ENCODE data around the gene SERTAD2.

The SERTAD2 gene

DNA sequence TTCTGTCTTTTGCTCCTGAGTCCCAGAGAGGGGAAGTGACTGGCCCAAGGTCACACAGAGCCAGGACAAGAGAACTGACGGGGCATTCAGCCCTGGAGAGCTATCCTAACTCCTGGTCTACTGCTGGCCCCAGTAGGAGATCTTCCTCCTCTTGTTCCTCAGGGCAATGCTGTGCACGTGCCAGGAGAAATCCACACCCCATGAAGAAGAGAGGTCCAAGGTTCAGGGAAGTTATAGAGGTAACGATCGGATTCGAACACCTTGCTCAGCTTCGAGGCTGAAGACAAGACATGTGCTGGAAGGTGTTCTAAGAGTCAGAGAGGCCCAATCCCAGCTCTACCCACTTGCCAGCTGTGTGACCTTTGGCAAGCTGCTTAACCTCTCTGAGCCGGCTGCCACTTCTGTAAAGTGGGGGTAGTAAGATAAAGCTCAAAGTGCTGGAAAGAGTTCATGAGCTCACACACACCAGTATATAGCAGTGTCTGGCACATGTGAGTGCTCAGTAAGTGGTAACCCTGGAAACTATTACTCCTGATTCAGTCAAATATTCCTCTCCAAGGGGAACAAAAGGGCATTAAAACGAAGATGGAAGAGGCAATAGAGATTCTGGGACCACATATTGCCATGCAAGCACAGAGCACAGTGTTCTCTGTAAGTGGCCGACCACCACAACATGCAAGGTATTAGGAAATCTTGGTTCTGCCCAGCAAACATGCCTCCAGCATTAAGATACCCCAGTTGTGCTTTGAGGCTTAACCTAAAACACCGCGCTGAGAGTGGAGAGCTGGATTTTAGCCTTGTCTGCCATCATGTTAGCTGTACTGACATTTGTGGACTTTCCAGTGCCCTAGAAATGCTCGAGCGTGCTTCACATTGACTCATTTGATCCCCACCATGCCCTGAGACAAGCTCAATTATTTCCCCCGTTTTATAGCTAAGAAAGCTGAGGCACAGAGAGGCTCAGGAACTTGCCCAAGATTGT lies 25.6 kb downstream of the SERTAD2 start:
- DNase-seq (ENCODE audit: low spot score): no peak

DNA sequence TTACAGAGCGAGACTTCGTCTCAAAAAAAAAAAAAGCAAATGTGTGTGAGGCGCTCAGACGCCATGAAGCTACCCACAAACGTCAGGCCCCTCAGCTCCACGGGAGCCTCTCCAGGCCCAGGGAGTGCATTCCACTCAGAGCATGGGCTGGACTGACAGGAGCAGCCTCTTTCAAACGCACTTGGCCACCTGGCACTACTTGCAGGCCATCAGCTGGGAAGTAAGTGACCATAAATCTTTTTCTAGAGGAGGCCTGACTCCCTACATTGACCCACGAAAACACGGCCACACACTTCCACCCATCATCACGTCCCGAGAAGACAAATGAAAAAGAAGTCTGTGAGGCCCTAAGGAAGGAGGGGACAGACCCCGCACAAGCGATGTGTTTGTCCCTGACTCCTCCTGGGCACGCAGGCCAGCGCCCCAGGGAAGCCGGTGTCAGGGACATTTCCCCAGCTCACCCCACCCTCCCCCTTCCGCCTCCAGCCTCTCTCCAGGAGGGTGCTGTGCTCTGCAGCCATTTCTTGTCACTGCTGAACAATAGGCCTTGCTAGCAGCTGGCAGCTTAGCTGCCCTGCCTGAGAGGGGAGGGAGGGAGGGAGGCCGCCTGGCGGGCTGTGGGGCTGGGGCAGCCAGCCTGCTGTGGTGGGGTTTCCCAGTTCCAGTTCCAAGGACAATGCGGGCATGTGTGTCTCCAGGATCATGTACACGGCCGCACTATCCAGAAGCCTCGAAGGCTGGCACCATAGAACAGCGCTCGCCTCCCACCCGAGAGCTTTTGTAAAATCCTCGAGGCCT lies 26.6 kb downstream of the SERTAD2 start:
- no peak for DNase-seq (ENCODE audit: low spot score)

DNA sequence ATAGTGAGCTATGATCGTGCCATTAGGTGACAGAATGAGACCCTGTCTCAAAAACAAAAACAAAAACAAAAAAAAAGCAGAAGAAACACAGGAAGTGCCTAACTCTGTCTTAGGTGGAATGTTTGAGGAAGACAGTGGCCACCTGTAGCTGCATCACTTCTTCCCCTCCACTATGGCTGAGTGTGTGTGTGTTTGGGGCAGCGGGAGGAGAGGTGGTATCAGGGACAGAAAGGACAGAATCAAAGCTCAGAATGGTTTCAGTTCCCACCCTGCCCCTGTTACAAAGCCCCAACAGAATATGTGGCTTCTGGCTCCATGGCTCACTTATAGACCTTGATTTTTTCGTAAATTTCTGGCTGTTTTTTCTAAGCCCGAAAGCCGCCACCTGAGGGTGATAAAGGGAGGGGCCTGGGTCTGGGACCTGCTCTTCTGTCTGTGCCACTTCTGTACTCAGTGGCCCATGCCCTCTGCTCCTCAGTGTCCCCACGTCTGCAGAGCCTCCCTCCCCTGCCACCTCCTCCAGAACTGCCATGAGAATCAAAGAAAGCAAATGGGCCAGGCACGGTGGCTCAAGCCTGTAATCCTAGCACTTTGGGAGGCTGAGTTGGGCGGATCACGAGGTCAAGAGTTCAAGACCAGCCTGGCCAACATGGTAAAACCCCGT lies 27.4 kb downstream of the SERTAD2 start:
- DNase-seq (ENCODE audit: low spot score): no peak

DNA sequence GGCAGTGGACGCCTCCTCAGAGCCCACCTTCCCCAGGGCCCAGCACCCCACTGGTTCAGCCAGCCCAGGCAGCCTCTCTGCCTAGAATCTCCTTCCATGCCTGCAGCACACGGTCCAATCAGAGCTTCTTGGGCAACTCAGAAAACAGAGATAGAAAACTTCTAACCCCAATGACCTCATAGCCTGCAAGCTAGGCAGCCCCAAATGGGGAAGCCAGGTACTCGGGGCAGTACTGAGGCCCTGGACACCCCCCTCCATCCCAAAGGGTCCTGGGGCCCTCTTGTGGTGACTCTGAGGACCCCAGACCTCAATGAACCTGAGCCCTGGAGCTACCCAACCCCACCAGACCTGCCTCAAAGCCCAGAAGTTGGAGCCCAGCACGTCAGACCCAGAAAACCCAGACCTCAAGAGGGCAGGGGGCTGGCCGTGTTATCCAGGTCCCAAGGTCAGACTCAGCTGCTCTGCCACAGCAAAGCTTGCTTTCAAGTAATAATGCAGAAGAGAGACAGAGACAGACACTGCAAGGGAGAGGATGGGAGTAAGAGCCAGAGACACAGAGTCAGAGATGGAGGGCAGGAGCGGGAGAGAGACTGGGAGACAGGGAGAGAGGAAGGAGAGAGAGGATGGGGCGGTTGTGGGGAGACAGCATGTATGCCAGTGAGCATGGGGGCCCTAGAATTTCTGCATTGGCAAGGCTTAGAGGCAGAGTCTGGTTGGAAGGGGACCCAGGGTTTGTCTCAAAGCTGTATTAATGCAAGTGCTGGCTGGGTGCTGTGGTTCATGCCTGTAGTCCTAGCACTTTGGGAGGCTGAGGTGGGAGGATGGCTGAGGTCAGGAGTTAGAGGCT lies 28.2 kb downstream of the SERTAD2 start:
- DNase-seq (ENCODE audit: low spot score): no peak

DNA sequence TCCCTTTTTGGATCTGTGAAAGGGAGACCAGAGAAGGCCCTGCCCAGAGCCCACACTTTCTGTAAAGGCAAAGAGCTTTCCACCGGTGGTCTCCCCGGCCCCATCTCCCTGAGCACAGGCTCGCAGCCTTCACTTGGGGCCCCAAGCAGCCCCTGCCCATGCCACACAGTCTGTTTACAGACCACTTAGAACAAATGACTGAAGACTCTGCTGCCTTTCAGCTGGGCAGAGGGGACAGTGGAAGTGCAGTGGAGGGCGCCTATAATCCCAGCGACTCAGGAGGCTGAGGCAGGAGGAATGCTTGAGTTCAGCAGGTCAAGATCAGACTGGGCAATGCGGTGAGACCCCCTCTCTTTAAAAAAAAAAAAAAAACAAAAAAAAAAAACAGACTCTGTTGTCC lies 28.9 kb downstream of the SERTAD2 start:
- no peak for DNase-seq (ENCODE audit: low spot score)

DNA sequence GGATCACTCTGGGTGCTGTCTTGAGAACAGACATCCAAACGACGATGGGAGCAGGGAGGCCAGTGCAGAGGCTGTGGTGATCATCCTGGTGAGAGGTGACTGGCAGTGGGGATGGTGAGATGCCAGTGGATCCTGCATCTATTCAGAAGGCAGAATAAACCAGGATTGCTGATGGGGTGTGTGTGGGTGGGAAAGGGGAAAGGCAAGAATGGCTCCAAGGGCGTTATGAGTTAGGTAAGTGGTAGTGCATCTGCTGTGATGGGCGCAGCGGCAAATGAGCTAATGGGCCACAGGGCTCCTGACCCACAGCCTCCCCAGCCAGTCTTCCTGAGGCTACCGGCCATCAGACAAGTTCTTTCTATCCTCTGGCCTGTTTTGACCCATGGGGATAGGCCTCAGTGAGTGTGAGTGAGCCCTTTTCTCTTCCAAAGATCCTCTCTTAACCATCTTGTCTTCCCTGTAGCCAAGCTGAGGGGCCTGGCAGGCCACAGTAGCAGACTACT lies 29.6 kb downstream of the SERTAD2 start:
- DNase-seq (ENCODE audit: low spot score): no peak

DNA sequence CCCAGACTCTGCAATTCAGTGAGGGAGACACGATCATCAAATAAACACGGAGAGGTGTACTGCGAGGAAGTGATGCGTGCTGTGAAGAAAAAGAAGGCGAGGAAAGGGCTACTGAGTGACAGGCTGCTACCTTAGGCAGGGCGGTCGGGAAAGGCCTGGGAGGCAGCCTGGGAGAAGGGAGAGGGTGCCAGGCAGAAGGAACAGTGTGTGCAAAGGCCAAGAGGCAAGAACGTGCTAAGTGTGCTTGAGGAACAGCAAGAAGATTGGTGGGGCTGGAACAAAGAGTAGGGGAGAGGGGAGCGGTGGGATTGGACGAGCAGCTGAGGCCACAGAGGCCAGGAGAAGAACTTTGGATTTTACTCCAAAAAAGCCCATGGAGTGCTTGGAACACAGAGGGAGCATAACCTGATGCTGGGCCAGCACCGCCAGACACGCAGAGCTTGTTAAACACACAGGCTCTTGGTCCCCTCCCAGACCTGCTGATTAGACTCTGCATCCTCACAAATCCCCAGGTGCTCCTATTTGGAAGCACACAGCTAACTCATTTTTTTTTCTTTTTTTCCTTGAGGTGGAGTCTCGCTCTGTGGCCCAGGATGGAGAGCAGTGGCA lies 30.4 kb downstream of the SERTAD2 start:
- DNase-seq (ENCODE audit: low spot score): no peak

DNA sequence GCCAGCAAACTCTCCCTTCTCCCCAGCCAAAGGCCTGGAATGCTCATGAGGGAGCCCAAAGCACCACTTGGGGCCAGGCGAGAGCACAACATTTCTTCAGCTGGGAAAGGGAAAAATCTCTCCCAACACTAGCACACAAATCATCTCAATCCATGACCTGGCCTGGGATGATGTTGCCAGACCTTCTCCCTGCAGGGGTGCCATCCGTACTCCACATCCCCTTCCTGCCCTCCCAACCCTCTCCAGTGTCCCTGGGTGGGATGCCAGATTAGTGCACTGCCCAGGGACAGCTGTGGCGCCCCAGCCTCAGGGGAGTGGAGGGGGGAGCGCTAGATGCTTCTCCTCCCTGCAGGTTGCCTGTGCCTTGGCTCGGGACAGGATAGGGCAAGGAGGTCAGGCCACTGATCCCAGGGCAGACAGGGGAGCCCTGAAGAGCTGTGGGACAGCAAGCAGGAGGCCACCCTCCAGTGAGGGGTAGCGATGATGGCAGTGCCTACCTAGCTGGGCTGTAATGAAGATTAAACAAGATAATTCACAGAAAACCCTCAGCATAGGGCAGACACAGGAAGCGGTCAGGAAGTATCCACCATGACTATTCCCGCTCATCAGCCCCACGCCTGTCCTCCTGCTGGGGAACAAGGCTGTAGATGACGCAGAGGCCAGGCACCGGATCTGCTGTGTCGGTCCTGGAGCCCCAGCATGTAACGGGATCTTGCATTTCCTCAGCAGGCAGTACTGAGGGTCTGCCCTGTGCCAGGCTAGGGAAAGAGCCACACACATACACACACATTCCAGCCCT lies 31.1 kb downstream of the SERTAD2 start:
- DNase-seq (ENCODE audit: low spot score): no peak

DNA sequence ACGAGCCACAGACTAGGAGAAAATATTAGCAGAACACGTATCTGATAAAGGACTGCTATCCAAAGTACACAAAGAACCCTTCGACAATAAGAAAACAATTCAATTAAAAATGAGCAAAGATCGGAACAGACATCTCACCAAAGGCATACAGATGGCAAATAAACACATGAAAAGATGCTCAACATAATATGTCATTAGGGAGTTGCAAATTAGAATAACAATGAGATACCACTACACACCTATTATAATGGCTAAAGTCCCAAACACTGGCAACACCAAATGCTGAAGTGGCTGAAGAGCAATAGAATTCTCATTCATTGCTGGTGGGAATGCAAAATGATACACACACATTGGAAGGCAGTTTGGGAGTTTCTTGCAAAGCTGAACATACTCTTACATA lies 33.1 kb downstream of the SERTAD2 start:
- DNase-seq (ENCODE audit: low spot score): no peak

DNA sequence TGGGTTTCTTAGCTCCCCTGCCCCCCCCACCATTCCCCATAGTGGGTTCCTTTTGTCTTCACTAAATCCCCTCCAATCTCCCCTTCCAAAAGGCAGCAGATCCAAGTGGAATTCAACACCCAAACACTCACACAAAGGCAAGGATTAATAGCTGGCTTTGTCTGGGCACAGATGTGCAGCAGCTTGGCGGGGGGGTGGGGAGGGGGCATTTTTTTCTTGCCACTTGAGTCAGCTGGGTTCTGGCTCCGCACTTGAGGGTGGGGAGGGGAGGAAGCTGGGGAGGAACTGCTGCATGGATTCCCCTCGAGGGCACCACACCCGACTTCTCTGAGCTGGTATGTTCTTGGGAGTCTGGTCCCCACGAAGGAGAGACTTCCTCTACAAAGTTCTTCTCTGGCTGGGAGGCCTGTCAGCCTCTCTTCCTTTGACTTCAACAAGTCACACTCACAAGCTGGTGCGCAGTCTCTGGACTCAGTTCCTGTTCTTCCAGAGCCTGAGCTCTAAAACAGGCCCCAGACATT lies 36.0 kb downstream of the SERTAD2 start:
- DNase-seq (ENCODE audit: low spot score): no peak

DNA sequence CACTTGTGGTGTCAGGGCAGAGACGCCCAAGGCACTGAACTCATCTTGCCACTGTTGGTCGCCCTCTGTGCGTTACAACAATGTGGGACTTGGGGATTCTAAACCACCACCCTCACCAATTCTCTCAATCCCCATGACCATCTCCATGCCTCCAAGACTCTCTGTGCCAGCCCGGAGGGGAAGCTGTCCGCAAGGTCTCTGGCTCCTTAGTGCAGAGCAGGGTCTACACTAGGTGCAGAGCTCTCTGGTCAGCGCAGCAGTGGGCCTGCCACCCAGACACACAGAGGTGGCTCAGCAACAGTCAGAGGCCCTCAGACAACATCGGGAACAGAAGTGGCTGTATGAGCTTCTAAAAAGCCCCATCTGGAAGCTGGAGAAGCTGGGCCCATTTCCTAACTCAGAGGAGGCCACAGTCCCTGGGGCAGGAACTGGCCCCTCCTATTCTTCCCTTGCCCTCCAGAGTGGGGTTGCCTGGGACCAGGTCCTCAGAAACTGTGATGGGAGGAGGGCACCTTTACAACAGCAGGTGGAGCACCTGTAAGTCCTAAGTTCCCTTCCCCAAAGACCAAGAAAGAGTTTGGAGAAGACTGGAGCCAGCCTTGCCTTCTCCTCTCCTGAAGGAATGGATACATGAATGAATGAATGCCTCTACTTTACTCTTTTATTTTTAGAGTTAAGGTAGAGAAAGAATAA lies 37.7 kb downstream of the SERTAD2 start:
- DNase-seq (ENCODE audit: low spot score): no peak

DNA sequence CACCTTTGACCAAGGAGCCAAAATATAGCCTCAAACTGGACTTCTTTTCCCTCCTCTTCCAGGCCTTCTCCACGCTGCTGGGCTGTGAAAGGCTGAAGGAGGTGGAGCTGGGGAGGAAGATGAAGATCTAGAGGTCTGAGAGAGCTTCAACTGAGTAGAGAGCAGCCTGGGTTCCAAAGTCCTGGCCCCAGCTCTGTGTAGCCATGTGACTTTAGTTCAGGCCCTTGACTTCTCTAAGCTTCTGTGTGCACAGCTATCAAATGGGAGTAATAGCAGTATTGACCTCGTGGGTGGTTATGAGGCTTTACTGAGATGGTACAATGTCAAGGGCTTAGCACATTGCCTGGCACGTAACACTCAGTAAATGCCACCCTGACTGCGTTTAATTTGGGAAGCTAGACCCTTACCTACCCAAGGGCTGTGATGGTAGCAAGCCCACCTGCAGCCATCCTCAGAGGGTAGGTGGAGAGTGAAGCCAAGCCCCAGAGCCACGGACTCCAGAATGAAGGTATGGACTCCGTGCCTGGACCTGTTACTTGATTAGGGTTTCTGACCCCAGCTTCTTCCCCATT lies 38.4 kb downstream of the SERTAD2 start:
- no peak for DNase-seq (ENCODE audit: low spot score)

DNA sequence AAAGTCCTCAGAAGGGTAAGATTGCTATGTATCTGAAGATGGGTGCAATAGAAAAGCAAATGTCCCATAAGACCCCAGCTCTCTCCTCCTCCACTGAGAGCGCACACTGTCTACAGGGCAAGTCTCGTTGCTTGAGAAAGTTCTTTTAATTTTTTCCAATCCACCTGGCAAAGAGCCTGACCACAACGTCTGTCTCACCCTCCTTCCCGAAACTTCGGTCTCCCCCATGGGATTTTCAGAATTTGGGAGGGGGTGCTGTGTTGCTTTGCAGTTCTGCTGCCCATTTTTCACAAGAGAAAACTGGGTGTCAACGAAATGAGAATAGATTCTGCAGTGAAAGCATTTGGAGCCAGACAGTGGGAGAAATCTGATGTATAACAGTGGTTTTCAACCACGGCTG lies 40.4 kb downstream of the SERTAD2 start:
- DNase-seq (ENCODE audit: low spot score): no peak

DNA sequence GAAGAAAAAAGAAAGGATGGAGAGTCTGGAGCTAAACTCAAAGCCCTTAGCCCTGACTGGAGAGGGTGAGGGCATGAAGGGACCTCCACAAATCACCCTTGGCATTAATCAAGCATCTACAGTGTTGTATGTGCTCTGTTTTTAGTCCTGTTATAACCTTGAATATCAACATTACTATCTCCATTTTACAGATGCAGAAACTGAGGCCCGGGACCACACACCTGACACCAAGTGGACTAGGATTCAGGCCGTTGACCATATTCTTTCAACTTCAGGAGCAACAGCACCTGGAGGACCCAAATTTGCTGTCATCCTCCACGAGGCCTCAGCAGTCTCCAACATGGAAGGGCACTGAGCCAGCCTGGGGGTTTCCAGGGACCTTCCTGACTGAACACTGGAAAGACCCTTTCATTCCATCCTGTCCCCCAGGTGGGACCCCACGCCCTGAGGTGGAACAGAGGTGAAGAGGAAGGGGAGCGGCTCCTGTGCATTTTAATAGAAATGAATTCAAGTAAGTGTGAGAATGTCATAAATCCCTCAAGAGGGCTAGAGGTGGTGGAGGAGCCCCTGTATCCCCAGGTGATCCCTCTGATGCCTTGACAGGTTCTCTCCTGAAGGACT lies 41.0 kb downstream of the SERTAD2 start:
- DNase-seq (ENCODE audit: low spot score): no peak

DNA sequence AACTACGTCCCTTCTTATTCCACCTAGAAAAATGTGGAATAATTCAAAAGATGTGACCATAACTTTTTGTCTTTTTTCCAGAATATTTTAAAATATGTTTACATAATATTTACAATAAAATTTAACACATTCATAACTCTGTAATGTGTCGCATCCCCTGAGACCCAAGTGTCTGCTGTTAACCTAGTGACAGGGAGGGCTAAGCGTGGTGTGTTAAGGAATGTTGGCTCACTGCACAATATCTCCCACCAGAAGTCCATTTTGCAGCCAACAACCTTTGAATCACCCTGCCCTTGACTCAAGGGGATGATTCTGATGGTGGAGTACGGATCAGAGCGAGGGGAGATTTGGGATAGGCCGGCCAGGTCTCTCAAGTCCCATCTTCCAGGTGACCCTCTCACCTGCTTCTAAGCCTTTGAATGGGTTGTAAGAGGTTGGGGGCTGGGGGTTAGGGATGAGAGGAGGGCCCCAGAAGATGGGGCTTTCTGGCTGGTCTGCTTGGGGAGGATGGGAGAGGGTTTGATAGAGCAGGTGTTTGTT lies 43.3 kb downstream of the SERTAD2 start:
- no peak for DNase-seq (ENCODE audit: low spot score)

DNA sequence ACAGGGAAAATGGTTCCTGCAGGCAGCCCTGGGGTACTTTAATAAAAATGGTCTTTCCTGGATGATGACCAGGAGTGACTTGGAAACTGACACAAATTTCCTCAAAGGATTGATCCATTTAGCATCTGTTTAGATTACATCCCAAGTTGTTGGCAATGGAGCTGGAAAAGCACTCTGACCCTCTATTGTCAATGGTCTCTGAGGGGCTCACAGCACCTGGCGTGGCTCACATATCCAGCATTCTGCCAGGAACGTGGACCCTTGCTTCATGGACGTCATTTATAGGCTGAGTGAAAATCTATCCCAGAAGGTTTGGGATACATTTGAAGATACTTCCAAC lies 43.8 kb downstream of the SERTAD2 start:
- no peak for DNase-seq (ENCODE audit: low spot score)

DNA sequence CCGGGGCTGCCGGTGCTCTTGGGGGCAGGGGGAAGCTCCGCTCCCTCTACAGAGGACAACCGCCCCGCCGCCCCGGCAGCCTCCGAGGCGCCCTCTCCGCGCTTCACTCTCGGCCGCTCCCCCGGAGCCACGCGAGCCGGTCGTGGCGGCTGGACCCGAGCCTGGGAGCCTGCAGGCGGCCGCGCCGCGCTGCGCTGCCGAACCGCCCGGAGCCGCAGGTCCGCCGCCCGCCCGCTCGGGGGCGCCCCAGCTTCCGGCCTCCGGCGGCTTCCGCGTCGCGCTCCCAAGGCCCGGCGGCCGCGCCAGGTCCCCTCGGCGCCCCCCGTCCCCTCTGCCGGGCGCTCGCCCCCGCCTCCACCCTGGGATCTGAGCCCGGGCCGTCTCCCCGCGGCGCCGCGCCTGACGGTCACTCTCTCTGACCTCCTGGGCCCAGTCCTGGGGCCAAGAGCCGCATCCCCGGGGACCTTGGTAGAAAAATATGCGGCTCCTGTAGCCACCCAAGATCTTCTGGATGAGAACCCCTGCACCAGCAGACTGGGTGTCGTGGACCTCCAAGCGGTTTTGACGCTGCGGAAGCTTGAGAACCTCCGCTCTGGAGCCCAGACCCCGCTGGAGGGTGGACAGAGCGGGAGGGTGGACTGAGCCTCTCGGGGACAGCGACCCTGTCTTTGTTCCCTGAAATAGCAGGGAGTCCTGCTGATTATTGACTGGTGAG lies 44.3 kb downstream of the SERTAD2 start:
- DNase-seq (ENCODE audit: low spot score): peak; percentile 68

DNA sequence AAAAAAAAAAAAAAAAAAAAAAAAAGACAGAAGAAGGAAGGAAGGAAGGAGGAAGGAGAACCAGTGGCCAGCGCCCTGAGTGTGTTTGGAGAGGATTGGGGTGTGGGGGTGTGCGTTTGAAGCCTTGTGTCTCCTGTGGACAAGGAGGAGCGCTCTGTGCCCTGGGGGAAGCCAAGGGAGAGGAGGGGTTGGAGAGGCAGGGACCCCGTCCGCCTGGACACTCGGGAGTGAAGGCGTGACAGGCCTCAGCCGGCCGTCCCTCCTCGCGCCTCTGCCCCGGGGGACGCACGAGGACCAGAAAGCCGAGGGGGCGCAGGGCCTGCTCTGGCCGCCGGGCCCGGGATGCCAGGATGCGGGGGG lies 44.9 kb downstream of the SERTAD2 start:
- no peak for DNase-seq (ENCODE audit: low spot score)

All from hematopoietic multipotent progenitor cell treated with erythropoietin and hydrocortisone succinate and interleukin-3 and kit ligand, for 15 days (in vitro differentiated cells).